PFSK-1 (cell line): ENCODE results near the gene HERC3.

ENCODE experiments used
- REST ChIP-seq, 2 experiments: IDR thresholded peaks; 2 replicates each; pipeline versions ENCODE4 v1.6.1 to v1.8.0; 2011 to 2012; ENCODE audit warnings: low read depth in 2 of 2, low read length in 2 of 2, control low read depth in 1 of 2, inconsistent platforms in 1 of 2, mild to moderate bottlenecking in 1 of 2, moderate library complexity in 1 of 2; ENCODE audit not compliant: insufficient read depth in 1 of 2
- TAF1 ChIP-seq: IDR thresholded peaks from 2 replicates; pipeline ENCODE4 v1.6.1; 2012; ENCODE audit warnings: low read length, control low read depth, borderline replicate concordance; ENCODE audit not compliant: insufficient read depth

GRCh38 chr4:88754796-88755195 lies 162.5 kb downstream of the HERC3 start:
- TF ChIP-seq REST (IDR thresholded peaks at IDR 0.05; ENCODE audit: insufficient read depth in 1 of 2, low read depth in 2 of 2, low read length in 2 of 2) (no peak), TAF1 (no peak)
